Activated CD4-positive, alpha-beta T cell treated with anti-CD3 and anti-CD28 coated beads for 1 hour (primary cell): ENCODE data around the gene C3orf22.

ENCODE experiments used
- DNase-seq: peaks from one replicate; pipeline ENCODE4 v3.0.0-alpha.2; 2020

C3orf22 gene

DNA sequence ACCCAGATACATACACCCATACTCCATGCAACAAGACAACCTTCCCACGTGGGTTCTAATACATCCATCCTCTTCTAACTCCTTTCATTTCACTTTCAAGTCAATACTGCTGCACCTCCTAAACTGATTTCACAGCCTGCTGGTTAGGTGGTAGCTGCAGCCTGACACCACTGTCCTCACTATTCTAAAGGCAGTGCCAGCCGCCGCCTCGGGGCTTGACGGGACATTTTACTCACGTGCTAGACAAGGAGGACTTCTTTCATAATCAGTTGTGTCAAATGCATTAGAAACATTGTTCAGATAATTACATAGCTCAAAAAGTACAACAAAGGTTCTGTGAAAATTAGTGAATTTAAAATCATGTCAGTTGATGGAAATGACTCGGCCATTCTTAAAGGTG lies 47.4 kb downstream of the C3orf22 start:
- no peak for DNase-seq

DNA sequence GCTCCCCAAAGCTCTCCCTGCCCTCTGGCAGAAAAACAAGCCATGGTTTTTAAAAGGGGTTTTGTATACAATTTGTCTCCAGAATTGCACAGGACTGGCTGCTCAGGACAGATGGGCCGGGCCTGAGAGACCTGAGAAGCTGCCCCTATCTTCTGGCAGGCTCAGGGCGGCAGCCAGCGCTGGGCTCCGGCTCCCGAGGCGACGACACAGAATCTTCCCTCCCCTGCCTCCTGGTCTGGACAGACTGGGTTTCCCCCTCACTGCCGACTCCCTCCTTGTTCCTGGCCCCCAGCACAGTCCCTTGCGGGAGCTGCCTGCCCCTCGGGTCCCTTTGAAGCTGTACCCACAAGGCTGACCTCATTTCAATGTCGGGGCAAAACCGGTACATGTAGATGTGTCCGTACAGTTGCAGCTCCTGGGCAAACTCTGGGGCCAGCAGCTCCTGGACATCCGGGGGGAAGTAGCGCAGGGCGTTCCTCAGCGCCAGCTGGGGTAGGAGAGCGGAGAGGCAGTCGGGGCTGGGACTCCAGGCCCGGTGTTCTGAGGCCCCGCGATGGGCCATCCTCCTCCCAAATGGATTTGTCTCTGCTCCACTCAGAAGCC lies 48.3 kb downstream of the C3orf22 start:
- no peak for DNase-seq

DNA sequence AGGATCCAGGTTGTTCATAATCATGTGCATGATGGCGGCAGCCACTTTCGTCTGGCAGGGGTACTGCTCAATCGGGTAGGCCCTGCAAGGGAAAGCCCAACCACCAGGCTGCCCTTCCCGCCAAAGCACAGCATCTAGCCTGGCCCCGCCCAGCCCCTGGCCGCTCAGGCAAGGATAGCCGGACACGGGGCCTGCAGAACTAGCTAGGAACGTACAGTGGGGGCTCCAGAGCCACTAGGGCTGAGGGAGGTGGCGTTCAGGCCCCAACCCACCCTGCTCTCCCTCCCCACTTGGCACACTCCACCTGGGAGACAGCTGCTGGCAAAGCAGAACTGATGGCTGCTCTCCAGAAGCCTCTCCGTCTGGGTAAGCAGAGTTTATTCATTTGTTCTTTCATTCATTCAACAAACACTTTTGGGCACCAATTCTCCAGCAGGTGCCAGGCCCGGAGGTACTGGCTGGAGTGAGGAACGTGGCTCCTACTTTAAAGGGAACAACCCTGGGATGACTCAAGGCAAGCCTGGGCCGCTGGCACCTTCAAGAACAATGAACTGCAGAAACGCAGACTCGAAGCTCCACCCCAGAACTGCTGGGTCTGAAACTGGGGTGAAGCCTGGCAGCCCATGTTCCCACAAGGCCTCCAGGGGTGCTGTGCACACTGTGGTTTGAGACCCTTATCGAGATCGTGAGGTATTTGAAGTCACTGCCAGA lies 49.0 kb downstream of the C3orf22 start:
- DNase-seq: no peak

GRCh38 chr3:126508564-126508964 lies 50.2 kb downstream of the C3orf22 start:
- DNase-seq: no peak

- no peak for DNase-seq
Measured at GRCh38 chr3:126507886-126508285, 50.8 kb downstream of the C3orf22 start.

- no peak for DNase-seq
Measured at GRCh38 chr3:126503701-126504100, 55.0 kb downstream of the C3orf22 start.

GRCh38 chr3:126502656-126503055 lies 56.1 kb downstream of the C3orf22 start:
- DNase-seq: no peak

DNA sequence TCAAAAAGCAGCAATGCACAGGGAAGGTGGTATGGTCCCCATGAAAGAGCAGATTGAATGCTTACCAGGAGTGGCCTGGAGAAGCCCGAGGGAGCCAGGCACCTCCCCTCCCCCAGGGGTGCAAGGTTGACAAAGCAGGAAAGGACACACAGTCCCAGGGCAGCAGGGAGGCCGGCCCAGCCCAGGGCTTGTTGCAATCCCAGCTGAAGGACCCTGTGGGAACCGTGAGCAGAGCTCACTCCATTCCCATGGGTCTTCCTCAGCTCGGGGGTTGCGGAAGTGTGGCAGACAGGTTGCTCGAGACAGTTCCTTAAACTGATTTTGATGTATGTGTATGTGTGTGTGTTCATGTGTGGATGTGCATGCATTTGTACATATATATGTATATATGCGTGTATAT lies 57.0 kb downstream of the C3orf22 start:
- DNase-seq: no peak

DNA sequence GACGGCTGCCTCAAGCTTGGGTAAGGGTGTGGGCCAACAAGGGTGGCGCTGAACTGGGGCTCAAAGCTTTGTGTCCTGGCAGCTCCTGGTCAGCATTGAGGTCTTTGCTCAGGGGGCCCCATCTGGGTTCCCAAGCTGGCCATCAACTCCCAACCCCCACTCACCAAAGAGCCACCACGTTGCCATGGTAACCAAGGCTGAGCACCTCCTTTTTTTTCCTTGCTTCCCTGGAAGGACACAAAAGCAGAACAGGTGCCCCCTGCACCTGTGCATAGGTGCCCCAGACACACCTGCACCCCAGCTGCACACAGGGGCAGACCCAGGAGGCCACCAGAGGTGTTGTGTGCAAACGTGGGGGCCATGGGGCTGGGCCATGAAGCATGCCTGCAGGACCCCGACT lies 57.7 kb downstream of the C3orf22 start:
- DNase-seq: no peak

DNA sequence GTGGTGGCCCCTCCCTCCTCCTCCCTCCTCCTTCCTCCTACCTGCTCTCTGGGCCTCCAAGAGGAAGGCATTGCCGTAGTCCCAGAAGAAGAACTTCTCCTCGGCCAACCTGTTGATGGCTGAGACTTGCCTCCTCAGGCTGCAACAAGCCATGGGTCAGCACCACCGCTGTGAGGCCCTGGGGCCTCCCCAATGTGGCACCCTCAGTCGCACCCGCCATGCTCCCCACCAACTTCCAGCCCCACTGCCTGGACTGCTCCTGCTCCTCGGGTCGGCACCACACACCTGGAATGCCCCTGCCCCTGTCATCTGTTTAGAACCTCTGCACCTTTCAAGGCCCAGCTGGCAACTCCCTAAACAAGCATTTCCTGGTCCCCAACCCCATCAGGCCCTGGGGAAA lies 58.7 kb downstream of the C3orf22 start:
- DNase-seq: no peak
